GM12878 (cell line): ENCODE data around the gene CNTNAP2.

ENCODE experiments used
- SIN3A ChIP-seq: IDR thresholded peaks from 2 replicates; pipeline ENCODE4 v1.6.1; 2012; ENCODE audit warnings: low read depth, low read length, improper control_type of control experiment
- SMAD1 ChIP-seq: fragments of 450-650 bp; IDR thresholded peaks from 2 replicates; pipeline ENCODE4 v1.6.1; 2018; ENCODE audit warnings: mild to moderate bottlenecking, low read depth; ENCODE audit not compliant: partially characterized antibody
- SMC3 ChIP-seq: IDR thresholded peaks from 2 replicates; pipeline ENCODE4 v1.6.1; 2011; ENCODE audit warnings: low read length, improper control_type of control experiment, borderline replicate concordance

DNA sequence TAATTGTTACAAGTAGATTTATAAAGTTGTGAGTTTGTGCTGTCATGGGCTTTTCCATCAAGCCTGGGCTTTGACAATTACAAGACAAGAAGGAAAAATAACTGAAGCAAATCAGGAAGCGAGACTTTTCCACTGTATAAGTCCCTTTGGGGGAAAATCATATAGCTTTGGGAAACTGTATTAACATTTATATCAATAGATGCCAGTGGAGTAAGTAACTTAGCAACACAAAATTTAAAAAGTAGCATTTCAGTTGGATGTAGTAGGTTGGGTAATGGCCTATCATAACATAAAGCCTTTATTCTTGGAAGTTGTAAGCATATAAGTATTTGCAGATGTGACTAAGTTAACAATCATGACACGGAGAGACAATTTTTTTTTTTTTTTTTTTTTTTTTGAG, 931.1 kb downstream of the CNTNAP2 start:
- TF ChIP-seq SMAD1 = no peak
- TF ChIP-seq SIN3A = no peak
- no peak for TF ChIP-seq SMC3
